ENCODE data around the gene FAM193A.

DNA sequence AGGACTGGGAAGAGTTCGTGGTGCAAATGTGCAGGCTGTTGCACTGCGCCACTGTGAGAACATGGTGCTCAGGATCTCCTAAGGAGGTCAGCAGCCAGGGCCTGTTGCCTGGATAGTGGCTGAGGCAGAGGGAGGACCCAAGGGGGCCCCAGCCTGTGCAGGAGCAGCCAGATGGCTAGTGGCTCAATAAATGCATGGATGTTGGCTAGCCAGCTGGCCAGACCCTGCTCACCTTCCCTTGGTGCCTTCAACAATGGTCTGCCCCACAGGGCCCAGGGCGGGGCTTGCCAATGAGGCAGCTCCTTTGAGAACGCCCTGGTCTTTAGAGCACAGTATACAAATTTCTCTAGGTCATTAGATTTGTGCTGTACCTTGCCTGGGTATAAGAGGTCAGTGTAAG is 152.2 kb downstream of the FAM193A start:
- TF ChIP-seq CTCF (IDR thresholded peaks at IDR 0.05; ENCODE audit: insufficient read depth, low read length, poor library complexity, severe bottlenecking) (no peak), EZH2phosphoT487 (conservative IDR thresholded peaks at IDR 0.05; ENCODE audit: low read length) (no peak)

Data from SU-DHL-6 (cell line).